HUDEP-2 (cell line): ENCODE results near the gene COLEC12.

ENCODE experiments used
- DNase-seq, 76 experiments: peaks; one replicate each; lab custom pipeline; 2025; ENCODE audit not compliant: unreplicated experiment in 76 of 76; lab: John Stamatoyannopoulos, UW

The COLEC12 gene

GRCh38 chr18:448116-448790 is 52.2 kb downstream of the COLEC12 start:
- no peak for DNase-seq

GRCh38 chr18:446941-447560 is 53.5 kb downstream of the COLEC12 start:
- no peak for DNase-seq

- DNase-seq = no peak
Observed at GRCh38 chr18:445055-445454, 55.4 kb downstream of the COLEC12 start.

GRCh38 chr18:438571-438970 is 61.9 kb downstream of the COLEC12 start:
- DNase-seq = no peak

GRCh38 chr18:435940-436339 is 64.6 kb downstream of the COLEC12 start:
- DNase-seq = no peak

GRCh38 chr18:434410-434809 is 66.1 kb downstream of the COLEC12 start:
- DNase-seq = no peak

- DNase-seq = no peak
Observed at GRCh38 chr18:433960-434359, 66.5 kb downstream of the COLEC12 start.

GRCh38 chr18:433298-433697 is 67.2 kb downstream of the COLEC12 start:
- DNase-seq = no peak

GRCh38 chr18:432791-433190 is 67.7 kb downstream of the COLEC12 start:
- no peak for DNase-seq

GRCh38 chr18:429030-429429 is 71.5 kb downstream of the COLEC12 start:
- DNase-seq = no peak

GRCh38 chr18:427005-427404 is 73.5 kb downstream of the COLEC12 start:
- DNase-seq = no peak

GRCh38 chr18:425106-425745 is 75.3 kb downstream of the COLEC12 start:
- no peak for DNase-seq

- no peak for DNase-seq
Observed at GRCh38 chr18:424668-425067, 75.8 kb downstream of the COLEC12 start.

- DNase-seq = no peak
Observed at GRCh38 chr18:424071-424661, 76.3 kb downstream of the COLEC12 start.

GRCh38 chr18:422966-423365 is 77.5 kb downstream of the COLEC12 start:
- DNase-seq = no peak

GRCh38 chr18:421247-422155 is 79.0 kb downstream of the COLEC12 start:
- DNase-seq = no peak

GRCh38 chr18:420661-421246 is 79.7 kb downstream of the COLEC12 start:
- DNase-seq = no peak

GRCh38 chr18:419541-420175 is 80.8 kb downstream of the COLEC12 start:
- no peak for DNase-seq

- no peak for DNase-seq
Observed at GRCh38 chr18:417495-417894, 83.0 kb downstream of the COLEC12 start.

GRCh38 chr18:416930-417329 is 83.6 kb downstream of the COLEC12 start:
- DNase-seq = no peak
